Endometrium (tissue), 2 donors: ENCODE data around the gene NTN1.
"Not testable (repeated sequence)": the region's sequence is repeated elsewhere in the genome, so short reads cannot be mapped to it uniquely, and the experiment has no call there.

Source experiments
- FAIRE-seq: peaks from 2 replicates; lab custom pipeline; 2012; peaks lifted over from hg19 to GRCh38; lab: Jason Lieb, UNC
- donor health status: control.
- donor health status: control.

NTN1 gene

DNA sequence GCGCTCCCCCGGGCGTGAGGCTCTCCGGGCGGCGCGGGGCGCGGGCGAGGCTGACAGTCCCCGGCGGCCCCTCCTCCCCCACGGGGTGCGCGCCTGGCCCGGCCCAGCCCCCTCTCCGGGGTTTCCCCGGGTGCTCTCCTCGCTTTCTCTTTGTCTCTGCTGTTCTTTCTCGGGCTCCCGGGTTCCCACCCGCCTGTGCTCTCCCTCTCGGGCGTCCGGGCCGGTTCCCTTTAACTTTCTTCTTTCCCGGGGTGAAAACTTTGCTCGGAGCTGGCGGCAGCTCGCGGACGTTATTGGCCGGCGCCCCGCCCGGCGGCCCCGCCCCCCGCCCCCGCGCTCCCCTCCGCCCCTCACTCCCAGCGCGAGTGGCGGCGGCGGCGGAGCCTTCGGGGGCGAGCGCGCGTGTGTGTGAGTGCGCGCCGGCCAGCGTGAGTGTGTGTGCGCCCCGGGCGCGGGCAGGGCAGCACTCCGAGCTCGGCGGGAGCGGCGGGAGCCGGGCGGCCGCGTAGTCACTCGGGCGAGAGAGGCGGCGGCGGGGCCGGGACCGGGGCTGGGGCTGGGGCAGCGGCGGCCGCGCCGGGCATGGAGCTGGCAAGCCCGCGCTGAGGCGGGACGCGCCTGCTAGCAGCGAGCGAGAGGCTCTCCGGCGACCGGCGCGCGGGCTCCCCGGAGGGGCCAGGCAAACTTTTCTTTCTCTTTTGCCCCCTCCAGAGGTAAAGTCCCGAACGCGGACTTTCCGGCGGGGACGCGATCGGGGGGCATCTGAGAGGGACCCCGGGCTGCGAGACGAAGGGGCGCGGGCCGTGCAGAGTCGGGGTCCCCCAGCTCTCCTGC is at the start of gene NTN1:
NTN1 (plus strand) TSS at position 353 of the 834 bp plus-strand sequence. CDS start 864 bp downstream, outside the sequence.
- no peak for FAIRE-seq

GRCh38 chr17:8975091-8975725 is 46.1 kb upstream of the NTN1 start:
- no peak for FAIRE-seq

DNA sequence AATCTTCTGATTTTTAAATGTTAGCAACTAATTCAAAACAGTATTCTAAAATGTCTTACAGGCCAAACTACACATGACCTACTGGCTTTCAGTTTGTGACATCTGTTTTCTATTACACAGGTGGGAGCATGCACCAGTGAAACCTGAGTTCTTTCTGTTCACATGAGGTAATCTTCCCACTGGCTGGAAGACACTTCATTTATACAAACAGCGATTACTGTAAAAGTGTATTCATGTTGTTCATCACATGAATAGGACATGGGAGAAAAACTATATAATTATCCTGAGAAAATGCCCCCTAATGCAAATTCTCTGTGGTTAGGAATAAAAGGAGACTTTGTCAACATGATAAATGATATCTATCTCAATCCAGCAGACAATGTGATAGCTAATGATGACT is 44.7 kb upstream of the NTN1 start:
- FAIRE-seq, result no peak

DNA sequence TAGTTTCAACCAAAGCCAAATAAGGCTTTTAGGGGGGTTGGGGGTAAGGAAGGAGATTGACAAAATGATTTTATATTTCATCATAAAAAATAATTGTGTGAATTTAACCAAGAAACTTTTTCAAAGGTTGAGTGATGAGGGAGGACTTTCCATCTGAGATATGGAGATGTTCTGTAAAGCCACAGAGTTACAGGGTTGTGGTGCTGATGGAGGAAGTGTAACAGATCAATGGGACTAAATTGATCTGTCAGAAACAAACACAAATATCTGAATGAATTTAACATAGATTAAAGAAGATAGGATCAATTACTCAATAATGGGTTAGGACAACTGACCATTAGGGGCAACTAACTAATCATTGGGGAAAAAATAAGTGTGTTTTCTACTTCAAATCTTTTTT is 41.6 kb upstream of the NTN1 start:
- no peak for FAIRE-seq

DNA sequence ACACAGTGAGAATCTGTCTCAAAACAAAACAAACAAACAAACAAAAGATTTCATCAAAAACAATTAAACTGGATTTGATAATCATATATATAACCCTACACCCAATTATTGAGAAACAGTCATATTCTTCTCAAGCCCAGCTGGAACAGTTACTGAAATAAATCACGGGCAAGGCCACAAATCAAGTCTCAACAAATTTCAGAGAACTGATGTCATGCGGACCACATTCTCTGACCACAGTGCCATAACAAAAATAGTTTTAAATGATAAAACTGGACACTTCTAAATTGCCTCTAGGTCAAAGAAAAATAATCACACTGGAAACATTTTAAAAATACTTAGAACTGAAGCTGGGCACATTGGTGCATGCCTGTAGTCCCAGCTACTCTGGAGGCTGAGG is 39.9 kb upstream of the NTN1 start:
- FAIRE-seq, result no peak

GRCh38 chr17:8984225-8984624 is 37.1 kb upstream of the NTN1 start:
- not testable (repeated sequence) for FAIRE-seq

- no peak for FAIRE-seq
Observed at GRCh38 chr17:8985054-8985701, 36.1 kb upstream of the NTN1 start.

GRCh38 chr17:8986295-8986694 is 35.0 kb upstream of the NTN1 start:
- no peak for FAIRE-seq

DNA sequence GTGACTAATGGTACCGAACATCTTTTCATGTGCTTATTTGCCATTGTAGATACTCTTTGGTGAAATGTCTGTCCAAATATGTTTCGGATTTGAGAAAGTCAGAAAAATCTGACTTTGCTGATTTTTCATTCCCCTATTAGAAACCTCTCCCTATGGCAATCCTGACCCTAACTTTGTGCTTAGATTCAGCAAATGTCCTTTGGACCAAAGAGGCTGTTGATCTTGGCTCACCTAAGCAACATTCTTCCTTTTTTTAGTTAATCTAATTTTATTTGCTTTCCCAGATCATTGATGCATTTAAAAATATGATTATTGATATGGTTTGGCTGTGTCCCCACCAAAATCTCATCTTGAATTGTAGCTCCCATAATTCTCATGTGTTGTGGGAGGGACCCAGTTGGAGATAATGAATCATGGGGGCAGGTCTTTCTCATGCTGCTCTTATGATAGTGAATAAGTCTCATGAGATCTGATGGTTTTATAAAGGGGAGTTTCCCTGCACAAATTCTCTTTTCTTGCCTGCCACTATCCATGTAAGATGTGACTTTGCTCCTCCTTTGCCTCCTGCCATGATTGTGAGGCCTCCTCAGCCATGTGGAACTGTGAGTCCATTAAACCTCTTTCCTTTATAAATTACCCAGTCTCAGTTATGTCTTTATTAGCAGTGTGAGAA is 32.9 kb upstream of the NTN1 start:
- FAIRE-seq, result not testable (repeated sequence)

DNA sequence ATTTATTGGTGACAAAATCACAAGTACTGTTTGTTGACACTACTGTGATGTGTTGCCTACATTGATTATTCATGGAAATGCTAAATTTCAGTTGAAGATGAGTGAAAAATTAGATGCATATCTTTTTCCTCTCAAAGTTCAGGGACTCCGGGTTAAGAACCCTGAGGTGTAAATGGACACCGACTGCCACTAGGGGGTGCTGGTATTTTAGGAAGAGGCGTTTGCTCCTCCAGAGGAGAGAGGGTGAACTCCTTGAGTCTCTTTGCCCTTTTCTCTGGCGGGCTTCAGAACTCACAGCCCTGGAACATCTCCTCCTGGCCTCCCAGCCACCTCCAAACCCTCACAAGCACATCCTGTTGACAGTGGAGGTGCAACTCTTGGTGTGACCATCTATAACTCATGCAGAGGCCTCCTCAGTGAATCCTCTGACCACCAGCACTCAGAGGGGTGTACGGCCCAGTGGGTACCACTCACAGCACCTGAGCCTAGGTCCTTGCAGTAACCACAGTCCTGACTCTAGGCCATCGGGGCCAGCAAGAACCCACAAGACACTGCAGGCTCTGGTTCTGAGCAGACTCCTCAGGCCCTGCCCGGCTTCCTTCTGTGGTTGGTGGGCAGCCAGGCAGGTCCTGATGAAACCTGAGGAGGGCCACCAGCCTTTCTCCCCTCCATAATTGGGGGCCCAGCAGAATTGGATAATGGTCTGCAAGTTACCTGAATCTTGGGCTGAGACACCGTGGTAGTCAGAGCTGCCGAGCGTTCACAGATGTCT is 29.6 kb upstream of the NTN1 start:
- no peak for FAIRE-seq

- no peak for FAIRE-seq
Observed at GRCh38 chr17:8994319-8994718, 27.0 kb upstream of the NTN1 start.

DNA sequence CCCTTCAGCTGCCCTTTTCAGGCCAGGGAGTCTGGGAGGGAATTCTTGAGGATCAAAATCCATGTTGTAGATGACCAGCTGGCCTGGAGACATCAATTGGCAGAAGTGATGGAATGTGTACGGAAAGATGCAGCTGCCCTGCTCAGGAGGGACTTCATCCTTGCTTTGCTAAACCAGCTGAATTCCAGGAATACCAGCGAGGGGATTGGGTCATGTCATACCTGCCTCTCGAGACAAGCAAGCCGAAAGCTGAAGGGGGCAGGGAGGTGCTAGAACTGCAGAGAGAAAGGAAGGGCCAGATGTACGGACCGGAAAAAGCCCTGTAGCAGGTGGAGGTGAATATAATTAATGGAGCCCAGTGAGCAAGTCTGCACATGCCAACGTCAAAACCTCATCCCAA is 25.6 kb upstream of the NTN1 start:
- no peak for FAIRE-seq

GRCh38 chr17:8997994-8998628 is 23.2 kb upstream of the NTN1 start:
- peak; percentile 15 for FAIRE-seq

GRCh38 chr17:9001559-9001958 is 19.8 kb upstream of the NTN1 start:
- no peak for FAIRE-seq

- no peak for FAIRE-seq
Observed at GRCh38 chr17:9002227-9002605, 19.1 kb upstream of the NTN1 start.

GRCh38 chr17:9002606-9003354 is 18.5 kb upstream of the NTN1 start:
- no peak for FAIRE-seq

GRCh38 chr17:9003355-9004131 is 17.8 kb upstream of the NTN1 start:
- FAIRE-seq, result no peak

GRCh38 chr17:9004132-9004960 is 17.0 kb upstream of the NTN1 start:
- FAIRE-seq, result no peak

GRCh38 chr17:9004961-9005285 is 16.4 kb upstream of the NTN1 start:
- FAIRE-seq, result no peak
